ENCODE measurements around the gene ATN1.
A peak's percentile ranks its signal among the peaks of the same experiment; 100 is the strongest.

ATN1 gene

GRCh38 chr12:6946033-6946919 lies 18.5 kb downstream of the ATN1 start:
- peak; percentile 77 for DNase-seq

GRCh38 chr12:6946920-6947374 lies 19.2 kb downstream of the ATN1 start:
- DNase-seq = no peak

- no peak for DNase-seq
These were observed 19.9 kb downstream of the ATN1 start for GRCh38 chr12:6947615-6948014.

GRCh38 chr12:6948873-6949594 lies 21.3 kb downstream of the ATN1 start:
- DNase-seq = peak; percentile 57

GRCh38 chr12:6950401-6950801 lies 22.6 kb downstream of the ATN1 start:
- DNase-seq = peak; percentile 64

GRCh38 chr12:6950811-6951540 lies 23.2 kb downstream of the ATN1 start, which contains the start of gene PTPN6:
Gene PTPN6 (plus strand): TSS chr12:6951356. CDS start chr12:6951513, 157 bp downstream.
- DNase-seq = peak; percentile 75

- DNase-seq = peak; percentile 48
These were observed 23.9 kb downstream of the ATN1 start for GRCh38 chr12:6951551-6952120.

GRCh38 chr12:6952121-6952862 lies 24.5 kb downstream of the ATN1 start:
- DNase-seq = peak; percentile 54

- peak; percentile 55 for DNase-seq
These were observed 25.2 kb downstream of the ATN1 start for GRCh38 chr12:6952863-6953441.

- peak; percentile 91 for DNase-seq
These were observed 25.9 kb downstream of the ATN1 start for GRCh38 chr12:6953442-6954315.

- peak; percentile 51 for DNase-seq
These were observed 26.8 kb downstream of the ATN1 start for GRCh38 chr12:6954316-6955107.

GRCh38 chr12:6955108-6956020 lies 27.6 kb downstream of the ATN1 start:
- no peak for DNase-seq

GRCh38 chr12:6956021-6956727 lies 28.4 kb downstream of the ATN1 start:
- peak; percentile 62 for DNase-seq

GRCh38 chr12:6957151-6957701 lies 29.5 kb downstream of the ATN1 start:
- DNase-seq = peak; percentile 49

- DNase-seq = no peak
These were observed 30.2 kb downstream of the ATN1 start for GRCh38 chr12:6957741-6958608.

- no peak for DNase-seq
These were observed 30.9 kb downstream of the ATN1 start for GRCh38 chr12:6958609-6959057.

Measured in stimulated activated CD8-positive, alpha-beta memory T cell treated with anti-CD3 and anti-CD28 coated beads, Interleukin-4, amount 100 ng/mL, for 48 hours (primary cell).